ENCODE data around the gene GFM1. TPM values are rescaled to one million over a fixed set of nuclear protein-coding genes. Genes with fewer than 3 reads are reported as not detected.

GFM1 gene
- total and polyA plus RNA-seq, 2 of the 13 experiments (the other 11 are each of a cell fraction or from before 2014, with no cell fraction given), result 10.5 to 59.0 TPM

- TF ChIP-seq, protein P1, sequence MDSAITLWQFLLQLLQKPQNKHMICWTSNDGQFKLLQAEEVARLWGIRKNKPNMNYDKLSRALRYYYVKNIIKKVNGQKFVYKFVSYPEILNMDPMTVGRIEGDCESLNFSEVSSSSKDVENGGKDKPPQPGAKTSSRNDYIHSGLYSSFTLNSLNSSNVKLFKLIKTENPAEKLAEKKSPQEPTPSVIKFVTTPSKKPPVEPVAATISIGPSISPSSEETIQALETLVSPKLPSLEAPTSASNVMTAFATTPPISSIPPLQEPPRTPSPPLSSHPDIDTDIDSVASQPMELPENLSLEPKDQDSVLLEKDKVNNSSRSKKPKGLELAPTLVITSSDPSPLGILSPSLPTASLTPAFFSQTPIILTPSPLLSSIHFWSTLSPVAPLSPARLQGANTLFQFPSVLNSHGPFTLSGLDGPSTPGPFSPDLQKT (CRISPR knock-in tag; IDR thresholded peaks at IDR 0.05; ENCODE audit: borderline replicate concordance), result no peak
- TF ChIP-seq DPF2 (CRISPR knock-in tag; IDR thresholded peaks at IDR 0.05; ENCODE audit: borderline replicate concordance, low read depth) (no peak), ZBTB46 (CRISPR knock-in tag; IDR thresholded peaks at IDR 0.05; ENCODE audit: borderline replicate concordance) (no peak), RCOR2 (CRISPR knock-in tag; IDR thresholded peaks at IDR 0.05) (no peak), ZBTB21 (CRISPR knock-in tag; IDR thresholded peaks at IDR 0.05) (no peak), ZNF678 (CRISPR knock-in tag; IDR thresholded peaks at IDR 0.05) (no peak), ZKSCAN1 (IDR thresholded peaks at IDR 0.05; ENCODE audit: low read length) (no peak), ZUFSP (CRISPR knock-in tag; IDR thresholded peaks at IDR 0.05; ENCODE audit: borderline replicate concordance) (no peak), ZNF331 (CRISPR knock-in tag; IDR thresholded peaks at IDR 0.05) (no peak)
These were observed 93.1 kb downstream of the GFM1 start (continued) for GRCh38 chr3:158737410-158737809.
